Central memory CD4-positive, alpha-beta T cell (primary cell): ENCODE measurements around the gene RBL2.
"Not testable (repeated sequence)": the region's sequence is repeated elsewhere in the genome, so short reads cannot be mapped to it uniquely, and the experiment has no call there.

Experiments used
- DNase-seq: peaks from one replicate; pipeline ENCODE4 v3.0.0; 2022

Gene RBL2

GRCh38 chr16:53506254-53506653, 72.0 kb downstream of the RBL2 start:
- no peak for DNase-seq

GRCh38 chr16:53507464-53508179, 73.4 kb downstream of the RBL2 start:
- DNase-seq = no peak

GRCh38 chr16:53509906-53510703, 75.8 kb downstream of the RBL2 start:
- peak; percentile 50 for DNase-seq

DNA sequence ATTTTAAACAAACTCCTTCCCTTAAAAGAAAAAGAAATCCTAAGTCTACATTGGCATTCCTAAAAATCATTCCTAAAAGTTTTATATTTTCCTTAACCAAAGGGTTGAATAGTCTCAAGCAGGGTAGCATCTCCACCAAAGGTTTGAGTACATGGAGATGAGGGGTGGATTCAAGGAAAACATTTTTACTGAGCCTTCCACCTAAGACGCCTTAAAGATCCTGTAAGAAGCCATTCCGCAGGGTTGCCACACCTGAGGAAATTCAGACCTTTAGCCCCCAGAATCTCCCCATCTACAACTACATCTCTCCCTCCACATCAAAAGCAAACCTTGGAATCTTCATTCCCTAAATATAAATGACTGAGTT, 76.4 kb downstream of the RBL2 start:
- DNase-seq = no peak

DNA sequence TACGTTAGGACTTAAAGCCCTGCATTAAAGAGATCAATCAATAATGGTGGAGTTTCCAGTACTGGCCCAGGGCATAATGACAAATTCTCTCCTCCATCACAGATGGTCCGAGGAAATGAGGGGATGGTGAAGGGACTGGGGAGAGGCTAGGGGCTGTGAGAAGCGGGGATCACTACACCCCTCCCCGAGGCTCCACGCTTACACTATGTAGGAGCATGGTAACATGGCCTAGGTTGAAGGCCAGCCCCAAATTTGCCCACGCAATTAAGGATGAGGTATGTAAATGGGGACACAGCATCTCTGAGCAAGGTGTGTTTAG, 76.8 kb downstream of the RBL2 start:
- no peak for DNase-seq

- DNase-seq = no peak
Observed at GRCh38 chr16:53511403-53512280, 77.4 kb downstream of the RBL2 start.

DNA sequence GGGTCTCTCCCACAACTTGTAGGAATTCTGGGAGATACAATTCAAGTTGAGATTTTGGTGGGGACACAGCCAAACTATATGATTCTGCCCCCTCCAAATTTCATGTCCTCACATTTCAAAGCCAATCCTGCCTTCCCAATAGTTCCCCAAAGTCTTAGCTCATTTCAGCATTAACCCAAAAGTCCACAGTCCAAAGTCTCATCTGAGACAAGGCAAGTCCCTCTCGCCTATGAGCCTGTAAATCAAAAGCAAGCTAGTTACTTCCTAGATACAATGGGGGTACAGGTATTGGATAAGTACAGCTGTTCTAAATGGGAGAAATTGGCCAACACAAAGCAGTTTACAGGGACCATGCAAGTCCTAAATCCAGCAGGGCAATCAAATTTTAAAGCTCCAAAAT, 78.5 kb downstream of the RBL2 start:
- not testable (repeated sequence) for DNase-seq

- no peak for DNase-seq
Observed at GRCh38 chr16:53515259-53515658, 81.0 kb downstream of the RBL2 start.

DNA sequence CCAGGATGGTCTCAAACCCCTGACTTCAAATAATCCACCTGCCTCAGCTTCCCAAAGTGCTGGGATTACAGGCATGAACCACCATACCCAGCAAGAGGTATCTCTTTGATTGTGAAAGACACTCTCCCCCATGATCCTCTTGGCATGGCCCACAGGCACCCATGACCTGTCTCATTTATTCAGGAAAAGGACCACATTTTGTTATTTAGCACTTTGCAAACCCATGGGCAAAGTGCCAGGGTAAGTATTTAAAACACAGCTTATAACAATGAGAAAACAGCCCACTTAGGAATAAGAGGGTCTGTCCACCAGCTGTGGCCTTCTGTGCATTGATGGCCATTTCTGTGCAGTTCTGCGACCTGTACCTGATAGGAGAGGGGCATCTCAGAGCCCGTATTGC, 81.5 kb downstream of the RBL2 start:
- no peak for DNase-seq

DNA sequence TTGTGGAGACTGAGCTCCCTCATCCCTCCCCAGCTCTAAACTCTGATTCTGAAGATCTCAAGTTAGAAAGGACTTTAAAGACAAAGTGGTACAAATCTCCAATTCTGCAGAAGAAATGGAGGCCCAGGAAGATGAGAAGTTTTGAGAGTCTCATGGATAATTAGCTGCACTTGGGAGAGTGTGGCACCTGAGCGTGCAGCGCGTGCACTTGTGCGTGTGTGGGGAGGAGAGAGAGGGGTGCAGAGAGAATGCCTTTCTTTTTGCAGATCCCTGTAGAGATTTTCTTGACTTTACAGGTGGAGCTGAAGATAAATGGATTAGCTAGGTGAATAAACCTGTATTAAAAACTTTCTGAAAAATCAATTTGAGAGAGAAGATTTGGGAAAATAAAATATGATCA, 83.6 kb downstream of the RBL2 start:
- DNase-seq = no peak

GRCh38 chr16:53518550-53519416, 84.5 kb downstream of the RBL2 start:
- DNase-seq = peak; percentile 87

GRCh38 chr16:53519417-53520091, 85.3 kb downstream of the RBL2 start:
- DNase-seq = no peak

- DNase-seq = no peak
Observed at GRCh38 chr16:53523126-53523804, 89.0 kb downstream of the RBL2 start.

GRCh38 chr16:53523971-53524548, 89.8 kb downstream of the RBL2 start:
- no peak for DNase-seq

GRCh38 chr16:53528797-53529196, 94.5 kb downstream of the RBL2 start:
- no peak for DNase-seq

- DNase-seq = no peak
Observed at GRCh38 chr16:53529513-53529912, 95.2 kb downstream of the RBL2 start.

DNA sequence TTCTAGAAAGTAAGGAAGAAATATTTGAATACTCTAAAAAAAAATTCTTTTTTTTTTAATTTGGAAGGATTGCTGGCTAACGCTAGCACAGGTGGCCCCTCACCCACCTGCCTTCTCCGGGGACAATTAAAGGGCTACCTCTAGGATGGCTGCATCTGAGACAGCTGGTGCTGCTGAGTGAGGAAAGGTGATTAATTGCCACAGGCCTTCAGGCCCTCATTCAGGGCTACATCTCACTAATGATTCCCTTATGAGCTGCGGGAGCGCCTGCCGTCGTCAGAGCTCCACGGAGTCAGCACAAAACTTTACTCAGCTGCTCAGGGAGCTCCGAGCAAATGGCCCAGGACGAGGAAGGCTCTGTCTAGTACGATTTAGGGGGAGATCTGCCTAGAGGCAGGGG, 95.8 kb downstream of the RBL2 start:
- DNase-seq = no peak

DNA sequence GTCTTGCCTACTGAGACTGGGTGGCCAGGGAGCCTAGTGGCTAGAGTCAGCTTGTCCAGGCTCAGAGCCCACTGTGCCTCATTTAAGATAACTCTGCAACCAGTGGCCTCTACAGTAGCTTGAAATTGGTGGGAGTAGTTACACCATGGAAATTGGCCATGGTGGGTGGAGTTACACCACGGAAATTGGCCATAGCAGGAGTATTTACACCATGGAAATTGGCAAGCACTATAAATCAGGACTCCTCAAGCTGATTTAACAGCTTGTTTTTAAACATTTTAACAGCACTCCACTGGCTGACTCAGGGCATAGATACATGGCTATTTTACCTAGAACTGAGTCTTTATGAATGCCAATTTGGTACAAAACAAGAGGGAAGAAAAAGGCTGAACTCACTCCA, 96.5 kb downstream of the RBL2 start:
- no peak for DNase-seq

DNA sequence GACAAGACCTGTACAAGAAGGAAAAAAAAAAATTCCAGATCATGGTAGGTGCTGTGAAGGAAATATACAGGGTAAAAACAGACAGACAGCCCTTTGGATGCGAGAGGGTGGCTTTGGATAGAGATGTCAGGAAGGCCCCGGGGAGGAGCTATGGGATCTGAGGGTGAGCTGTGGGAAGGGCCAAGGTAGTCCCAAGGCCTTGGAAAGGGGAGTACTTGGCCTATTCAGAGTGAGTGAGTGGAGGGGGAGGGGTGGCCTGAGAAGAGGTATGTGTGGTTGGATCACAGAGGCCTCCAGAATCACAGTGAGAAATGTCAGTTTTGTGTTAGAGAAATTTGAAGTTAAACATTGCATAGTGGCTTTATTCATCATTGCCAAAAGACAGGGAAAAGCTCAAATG, 99.9 kb downstream of the RBL2 start:
- DNase-seq = no peak

GRCh38 chr16:53537626-53538025, 103.4 kb downstream of the RBL2 start:
- no peak for DNase-seq

DNA sequence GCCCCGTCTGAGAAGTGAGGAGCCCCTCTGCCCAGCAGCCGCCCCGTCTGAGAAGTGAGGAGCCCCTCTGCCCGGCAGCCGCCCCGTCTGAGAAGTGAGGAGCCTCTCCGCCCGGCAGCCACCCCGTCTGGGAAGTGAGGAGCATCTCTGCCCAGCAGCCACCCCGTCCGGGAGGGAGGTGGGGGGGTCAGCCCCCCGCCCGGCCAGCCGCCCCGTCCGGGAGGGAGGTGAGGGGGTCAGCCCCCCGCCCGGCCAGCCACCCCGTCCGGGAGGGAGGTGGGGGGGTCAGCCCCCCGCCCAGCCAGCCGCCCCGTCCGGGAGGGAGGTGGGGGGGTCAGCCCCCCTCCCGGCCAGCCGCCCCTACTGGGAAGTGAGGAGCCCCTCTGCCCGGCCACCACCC, 105.1 kb downstream of the RBL2 start:
- DNase-seq = not testable (repeated sequence)
